GM19324 (cell line): ENCODE measurements around the gene PMEL.
"Not testable (repeated sequence)": the region's sequence is repeated elsewhere in the genome, so short reads cannot be mapped to it uniquely, and the experiment has no call there.

Experiments used
- ATAC-seq: cut with Tn5 transposase; IDR thresholded peaks from one replicate; pipeline ENCODE4 v1.9.1; 2021; ENCODE audit warnings: mild to moderate bottlenecking, moderate library complexity; ENCODE audit not compliant: unreplicated experiment, low FRiP score

PMEL gene

DNA sequence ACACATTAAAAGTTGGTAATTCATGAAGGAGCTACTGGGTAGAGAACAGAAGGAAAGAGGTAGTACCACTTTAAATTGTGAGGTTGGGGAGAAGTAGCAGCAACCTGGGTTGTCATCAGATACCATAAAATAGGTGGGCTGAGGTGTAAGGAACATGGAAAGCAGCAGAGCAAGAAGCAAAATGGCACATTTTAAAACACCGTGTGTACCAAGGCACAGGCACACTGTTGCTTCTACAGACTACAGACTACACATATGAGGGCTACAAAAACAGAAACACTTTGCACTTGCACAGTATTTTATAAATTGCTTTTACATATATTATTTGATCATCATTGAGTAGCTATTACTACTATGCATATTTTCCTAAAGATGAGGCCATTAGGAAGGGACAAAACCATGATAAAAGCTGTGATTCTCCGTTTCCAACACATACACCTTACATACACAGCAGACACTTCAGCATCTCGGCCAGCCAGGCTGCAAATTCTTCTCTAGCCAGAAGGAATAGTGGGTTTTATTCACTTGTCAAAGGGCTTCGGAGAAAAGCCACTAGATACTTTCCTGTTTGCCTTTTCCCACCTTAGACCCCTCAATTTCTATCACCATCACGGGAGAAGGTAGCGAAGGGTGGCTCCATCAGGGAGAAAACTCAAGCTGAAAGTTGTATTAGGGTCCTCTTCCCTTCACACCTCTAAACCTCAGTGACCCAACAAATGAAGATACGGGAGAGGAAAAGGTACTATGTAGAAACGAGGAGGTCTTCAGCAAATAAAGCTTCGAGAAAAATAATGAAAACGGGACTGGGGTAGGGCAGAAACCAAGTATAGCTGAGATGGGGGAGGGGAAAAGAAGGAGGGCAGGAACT is 39.7 kb downstream of the PMEL start:
- ATAC-seq: no peak

DNA sequence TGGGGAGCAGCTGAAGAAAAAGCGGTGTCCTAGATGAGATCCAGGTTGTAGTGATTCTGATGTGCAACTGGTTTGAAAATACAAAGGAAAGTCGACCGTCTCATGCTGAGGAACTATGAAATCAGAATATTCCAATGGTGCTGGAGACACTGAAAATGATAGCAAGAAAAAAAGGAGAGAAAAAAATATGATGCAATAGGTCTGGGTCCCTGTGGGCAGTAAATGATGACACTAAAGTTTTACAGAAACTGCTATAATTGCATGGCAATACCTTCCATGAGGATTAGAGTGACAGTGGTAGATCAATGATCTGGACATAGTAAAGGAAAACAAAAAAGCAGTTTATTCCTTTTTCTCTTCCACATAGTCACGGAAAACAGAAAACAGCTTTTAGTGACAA is 40.5 kb downstream of the PMEL start:
- no peak for ATAC-seq

DNA sequence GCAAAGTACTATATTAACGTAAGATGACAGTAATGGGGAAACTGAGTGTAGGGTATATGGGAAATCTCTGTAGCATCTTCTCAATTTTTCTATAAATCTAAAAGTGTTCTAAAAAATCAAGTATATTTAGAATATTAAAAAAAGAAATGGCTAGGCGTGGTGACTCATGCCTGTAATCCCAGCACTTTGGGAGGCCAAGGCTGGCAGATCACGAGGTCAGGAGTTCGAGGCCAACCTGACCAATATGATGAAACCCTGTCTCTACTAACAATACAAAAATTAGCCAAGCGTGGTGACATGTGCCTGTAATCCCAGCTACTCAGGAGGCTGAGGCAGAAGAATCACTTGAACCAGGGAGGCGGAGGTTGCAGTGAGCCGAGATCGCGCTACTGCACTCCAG is 42.2 kb downstream of the PMEL start:
- ATAC-seq: not testable (repeated sequence)

DNA sequence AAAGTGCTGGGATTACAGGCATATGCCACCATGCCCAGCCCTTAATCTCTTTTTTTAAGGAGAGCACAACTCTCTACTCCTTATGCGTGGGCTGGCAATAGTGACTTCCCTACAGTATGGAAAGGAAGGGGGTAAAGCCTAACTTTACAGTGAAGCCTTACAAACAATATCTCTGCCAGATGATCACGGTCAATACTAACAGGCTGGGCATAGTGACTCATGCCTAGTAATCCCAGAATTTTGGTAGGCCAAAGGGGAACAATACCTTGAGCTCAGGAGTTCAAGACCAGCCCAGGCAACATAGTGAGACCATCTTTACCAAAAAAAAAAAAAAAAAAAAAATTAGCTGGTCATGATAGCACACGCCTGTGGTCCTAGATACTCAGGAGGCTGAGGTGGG is 43.7 kb downstream of the PMEL start:
- no peak for ATAC-seq

DNA sequence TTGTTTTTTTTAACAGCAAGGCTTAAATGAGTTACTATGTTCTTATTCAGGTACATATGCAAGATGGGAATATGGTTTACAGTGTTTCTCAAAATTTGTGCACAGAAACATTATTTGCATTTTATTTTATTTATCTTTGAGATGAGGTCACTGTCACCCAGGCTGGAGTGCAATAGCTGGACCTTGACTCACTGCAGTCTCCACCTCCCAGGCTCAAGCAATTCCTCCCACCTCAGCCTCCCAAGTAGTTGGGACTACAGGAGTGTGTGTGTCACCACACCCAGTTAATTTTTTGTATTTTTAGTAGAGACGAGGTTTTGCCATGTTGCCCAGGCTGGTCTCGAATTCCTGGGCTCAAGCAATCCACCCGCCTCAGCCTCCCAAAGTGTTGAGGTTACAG is 46.8 kb downstream of the PMEL start:
- not testable (repeated sequence) for ATAC-seq

DNA sequence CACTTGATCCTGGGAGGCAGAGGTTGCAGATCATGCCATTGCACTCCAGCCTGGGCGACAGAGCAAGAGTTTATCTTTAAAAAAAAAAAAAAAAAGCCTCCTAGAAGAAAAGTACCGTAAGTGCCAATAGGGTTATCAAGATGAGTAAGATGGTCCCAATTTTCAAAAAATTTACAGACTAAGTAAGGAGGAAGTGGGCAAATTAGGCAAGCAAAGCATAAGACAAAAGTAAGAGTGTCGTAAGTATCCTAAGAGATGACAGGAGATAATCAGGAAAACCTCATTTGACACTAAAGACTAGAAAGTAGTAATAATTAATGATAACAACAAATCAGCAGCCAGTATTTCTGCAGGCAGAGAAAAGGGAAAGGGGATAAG is 50.4 kb downstream of the PMEL start:
- ATAC-seq: no peak

DNA sequence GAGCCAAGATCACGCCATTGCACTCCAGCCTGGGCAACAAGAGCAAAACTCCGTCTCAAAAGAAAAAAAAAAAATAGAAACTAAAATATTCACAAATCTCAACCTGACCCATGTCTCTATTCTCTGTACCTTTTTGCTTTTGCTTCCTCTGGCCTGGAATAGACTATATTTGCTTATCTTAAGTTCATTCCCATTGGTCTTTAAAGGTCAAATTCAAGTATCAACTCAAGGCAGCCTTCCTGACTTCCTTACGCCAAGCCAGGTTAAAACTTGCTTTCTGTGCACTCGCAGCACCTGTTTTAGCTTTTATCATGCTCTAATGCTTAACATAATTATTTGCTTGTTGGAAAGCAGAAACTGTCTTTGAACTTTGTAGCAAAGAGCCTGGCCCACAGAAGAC is 52.9 kb downstream of the PMEL start:
- ATAC-seq: no peak

DNA sequence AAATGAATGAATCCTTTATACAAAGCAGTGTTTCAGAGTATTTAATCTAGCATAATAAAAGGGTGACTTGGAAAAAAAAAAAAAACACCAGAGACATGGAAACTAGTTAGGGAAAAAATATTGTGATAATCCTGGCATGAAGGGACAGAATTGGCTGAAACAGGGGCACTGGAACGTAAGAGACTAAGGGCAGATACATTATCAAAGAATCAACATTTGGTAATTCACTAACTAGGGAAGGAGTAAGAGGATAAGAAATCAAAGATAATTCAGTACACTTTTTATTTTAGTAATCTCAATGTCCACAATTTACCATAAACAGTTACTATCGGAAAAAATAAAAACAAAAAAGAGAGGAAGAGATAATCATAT is 56.3 kb downstream of the PMEL start:
- ATAC-seq: no peak

DNA sequence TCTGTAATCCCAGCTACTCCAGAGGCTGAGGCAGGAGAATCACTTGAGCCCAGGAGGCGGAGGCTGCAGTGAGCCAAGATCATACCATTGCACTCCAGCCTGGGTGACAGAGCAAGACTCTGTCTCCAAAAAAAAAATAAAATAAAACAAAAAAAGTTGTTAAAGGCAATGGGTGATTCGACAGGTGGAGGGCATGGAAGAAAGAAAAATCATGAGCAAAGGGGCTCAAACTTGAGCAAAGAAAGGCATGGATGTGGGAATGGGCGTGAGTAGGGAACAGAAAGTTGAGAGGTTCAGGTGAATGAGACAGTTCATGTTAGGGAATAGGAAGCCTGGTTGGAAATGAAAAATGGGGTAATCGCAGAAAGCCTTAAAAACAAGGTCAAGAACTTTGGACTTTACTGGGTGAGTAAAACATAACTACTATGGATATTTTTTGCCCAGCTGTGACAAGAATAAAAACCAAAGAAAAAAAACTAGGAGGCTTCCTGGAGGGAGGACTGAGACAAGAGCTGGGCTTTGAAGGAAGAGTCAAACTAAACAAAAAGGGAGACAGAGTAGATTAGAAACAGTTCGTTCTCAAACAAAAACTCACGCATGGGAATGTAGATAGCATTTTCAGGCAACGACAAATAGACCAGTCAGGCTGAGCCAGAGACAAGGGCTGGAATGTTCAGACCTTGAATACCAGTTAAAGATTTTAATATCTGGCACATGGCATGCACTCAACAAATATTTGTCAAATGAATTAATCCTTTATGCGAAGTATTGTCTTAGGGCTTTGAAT is 56.9 kb downstream of the PMEL start:
- no peak for ATAC-seq

DNA sequence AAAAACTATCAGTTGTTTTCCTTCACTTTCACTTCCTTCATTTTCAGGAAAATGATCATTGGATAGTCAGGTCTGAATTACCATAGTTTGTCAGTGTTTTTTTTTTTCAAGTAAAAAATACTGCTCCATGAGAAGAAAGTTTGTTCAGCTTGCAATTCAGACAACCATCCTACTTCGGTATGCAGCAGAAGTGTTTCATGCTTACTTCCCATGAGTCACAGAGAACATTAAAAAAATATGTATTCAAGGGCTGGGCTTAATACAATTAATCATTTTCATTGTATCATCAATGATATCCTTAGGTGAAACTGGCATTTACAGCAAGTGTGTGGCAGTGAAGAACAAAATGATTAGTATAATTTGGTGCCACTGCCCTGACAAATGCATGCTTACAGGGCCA is 59.8 kb downstream of the PMEL start:
- no peak for ATAC-seq
